GM12892 (cell line): ENCODE measurements around the gene SMG7.
A peak's percentile ranks its signal among the peaks of the same experiment; 100 is the strongest.

Experiments
- DNase-seq: peaks from one replicate; pipeline ENCODE4 v3.0.0; 2011; ENCODE audit not compliant: insufficient read length
- FAIRE-seq: peaks from 2 replicates; lab custom pipeline; 2011; peaks lifted over from hg19 to GRCh38; lab: Jason Lieb, UNC
- POLR2A ChIP-seq: IDR thresholded peaks from 2 replicates; pipeline ENCODE4 v1.6.1; 2011; ENCODE audit warnings: low read depth, low read length, control low read depth
- POLR2AphosphoS5 ChIP-seq: IDR thresholded peaks from 2 replicates; pipeline ENCODE4 v1.6.1; 2011; ENCODE audit warnings: low read depth, low read length, control low read depth
- TAF1 ChIP-seq: IDR thresholded peaks from 2 replicates; pipeline ENCODE4 v1.6.1; 2011; ENCODE audit warnings: low read depth, mild to moderate bottlenecking, control low read depth, low read length, borderline replicate concordance

The SMG7 gene

GRCh38 chr1:183487674-183488442 is 15.6 kb downstream of the SMG7 start:
- DNase-seq (no peak), FAIRE-seq (no peak)
- no peak for TF ChIP-seq POLR2A
- no peak for TF ChIP-seq POLR2AphosphoS5
- no peak for TF ChIP-seq TAF1

GRCh38 chr1:183490932-183491331 is 18.6 kb downstream of the SMG7 start:
- DNase-seq = no peak
- no peak for FAIRE-seq
- TF ChIP-seq POLR2A = no peak
- no peak for TF ChIP-seq TAF1
- no peak for TF ChIP-seq POLR2AphosphoS5

- FAIRE-seq (no peak), DNase-seq (no peak)
- no peak for TF ChIP-seq POLR2AphosphoS5
- TF ChIP-seq TAF1 = no peak
- TF ChIP-seq POLR2A = no peak
Measured at GRCh38 chr1:183493540-183494245, 21.4 kb downstream of the SMG7 start.

GRCh38 chr1:183495420-183495819 is 23.1 kb downstream of the SMG7 start:
- no peak for FAIRE-seq

GRCh38 chr1:183497218-183497617 is 24.9 kb downstream of the SMG7 start:
- no peak for DNase-seq
- TF ChIP-seq POLR2A (no peak), POLR2AphosphoS5 (no peak), TAF1 (no peak)
- FAIRE-seq = no peak

More at GRCh38 chr1:183495420-183495819, 23.1 kb downstream of the SMG7 start:
- DNase-seq = no peak
- no peak for TF ChIP-seq TAF1
- no peak for TF ChIP-seq POLR2A
- no peak for TF ChIP-seq POLR2AphosphoS5

- TF ChIP-seq POLR2AphosphoS5 (no peak), TAF1 (no peak), POLR2A (no peak)
- DNase-seq (no peak), FAIRE-seq (peak; percentile 73)
Measured at GRCh38 chr1:183498342-183498991, 26.2 kb downstream of the SMG7 start.

- FAIRE-seq (no peak), DNase-seq (no peak)
- no peak for TF ChIP-seq POLR2AphosphoS5
- no peak for TF ChIP-seq POLR2A
- TF ChIP-seq TAF1 = no peak
Measured at GRCh38 chr1:183505454-183506089, 33.3 kb downstream of the SMG7 start.

GRCh38 chr1:183506561-183506960 is 34.3 kb downstream of the SMG7 start:
- no peak for FAIRE-seq
- TF ChIP-seq POLR2A = no peak
- no peak for TF ChIP-seq POLR2AphosphoS5
- no peak for TF ChIP-seq TAF1
- no peak for DNase-seq

GRCh38 chr1:183508694-183509093 is 36.4 kb downstream of the SMG7 start:
- no peak for DNase-seq
- no peak for FAIRE-seq
- TF ChIP-seq TAF1 (no peak), POLR2A (no peak), POLR2AphosphoS5 (no peak)

- no peak for FAIRE-seq
- DNase-seq = no peak
- TF ChIP-seq POLR2A = no peak
- TF ChIP-seq POLR2AphosphoS5 = no peak
- no peak for TF ChIP-seq TAF1
Measured at GRCh38 chr1:183512450-183512849, 40.2 kb downstream of the SMG7 start.

- no peak for FAIRE-seq
- DNase-seq = no peak
- TF ChIP-seq POLR2AphosphoS5 (no peak), TAF1 (no peak), POLR2A (no peak)
Measured at GRCh38 chr1:183514235-183514634, 41.9 kb downstream of the SMG7 start.
